SK-N-MC (cell line): ENCODE results near the gene AFAP1L2.

Source experiments
- DNase-seq: peaks from one replicate; pipeline ENCODE4 v3.0.0-alpha.2; 2011; ENCODE audit warnings: low read depth, low spot score
- H3K27ac ChIP-seq: fragments of 200-600 bp; sonication (generic); 2 replicates; pipeline ENCODE4 v1.5.1; 2016; ENCODE audit warnings: mixed run types
- H3K36me3 ChIP-seq: fragments of 200-600 bp; sonication (generic); 2 replicates; pipeline ENCODE4 v1.6.1; 2017; ENCODE audit warnings: antibody characterized with exemption, low read length, mixed read lengths; ENCODE audit not compliant: insufficient read depth
- H3K4me3 ChIP-seq: fragments of 200-600 bp; sonication (generic); 2 replicates; pipeline ENCODE4 v1.5.1; 2016
- H3K9ac ChIP-seq: fragments of 200-600 bp; sonication (generic); 2 replicates; pipeline ENCODE4 v1.8.0; 2017; ENCODE audit warnings: mixed run types, mixed read lengths; ENCODE audit not compliant: insufficient read length
- H3K9me3 ChIP-seq: fragments of 200-600 bp; sonication (generic); 2 replicates; pipeline ENCODE4 v1.6.1; 2017; ENCODE audit warnings: low read depth, mild to moderate bottlenecking, antibody characterized with exemption, low read length, moderate library complexity, mixed read lengths
- EZH2 ChIP-seq: fragments of 200-600 bp; sonication (generic); IDR thresholded peaks from one replicate; pipeline ENCODE4 v1.6.1; 2017; ENCODE audit warnings: antibody characterized with exemption
- FOXP2 ChIP-seq: optimal IDR thresholded peaks from 2 replicates; pipeline ENCODE3; 2011; ENCODE audit warnings: mild to moderate bottlenecking, moderate library complexity; ENCODE audit not compliant: insufficient read depth; ENCODE audit errors: extremely low read length, control extremely low read depth
- POLR2AphosphoS5 ChIP-seq: IDR thresholded peaks from 2 replicates; pipeline ENCODE4 v1.6.1; 2012; ENCODE audit warnings: mild to moderate bottlenecking, low read depth, low read length, borderline replicate concordance

AFAP1L2 gene

DNA sequence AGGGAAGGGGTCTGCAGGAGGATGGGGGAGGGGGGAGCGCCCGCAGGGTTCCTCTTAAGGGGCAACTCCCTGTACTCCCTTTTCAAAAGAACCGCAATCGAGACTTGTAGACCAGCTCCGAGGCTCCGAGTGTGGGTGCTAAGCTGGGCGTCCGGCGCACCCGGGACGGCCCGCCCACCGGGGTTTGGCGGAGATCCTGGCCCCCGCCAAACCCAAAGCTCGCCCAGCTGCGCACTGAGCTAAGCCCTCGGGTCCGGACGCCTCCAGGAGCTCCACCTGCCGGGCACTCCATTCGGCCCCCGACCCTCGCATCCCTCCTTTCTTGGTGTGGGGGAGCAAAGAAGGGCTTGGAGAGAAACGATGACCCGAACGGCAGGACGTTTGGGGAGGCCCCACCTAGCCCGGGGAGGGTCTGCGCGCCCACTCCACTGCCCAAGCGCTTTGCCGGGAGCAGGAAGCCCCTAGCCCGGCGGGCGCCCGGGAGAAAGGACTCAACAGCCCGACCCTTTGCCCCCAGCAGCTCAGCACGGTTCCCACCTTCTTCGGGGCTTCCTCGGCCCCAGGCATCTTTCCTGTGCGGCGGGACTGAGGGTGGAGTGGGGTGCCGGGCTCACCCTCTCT is 651 bp downstream of the AFAP1L2 start:
- H3K9ac ChIP-seq = no peak overlapping the region
- H3K27ac ChIP-seq = no peak overlapping the region
- TF ChIP-seq EZH2 (no peak), FOXP2 (no peak), POLR2AphosphoS5 (no peak)
- DNase-seq = no peak
- H3K4me3 ChIP-seq = no peak overlapping the region
- no peaks in the 10 kb centered on the region for H3K9me3 ChIP-seq
- no peaks in the 10 kb centered on the region for H3K36me3 ChIP-seq

DNA sequence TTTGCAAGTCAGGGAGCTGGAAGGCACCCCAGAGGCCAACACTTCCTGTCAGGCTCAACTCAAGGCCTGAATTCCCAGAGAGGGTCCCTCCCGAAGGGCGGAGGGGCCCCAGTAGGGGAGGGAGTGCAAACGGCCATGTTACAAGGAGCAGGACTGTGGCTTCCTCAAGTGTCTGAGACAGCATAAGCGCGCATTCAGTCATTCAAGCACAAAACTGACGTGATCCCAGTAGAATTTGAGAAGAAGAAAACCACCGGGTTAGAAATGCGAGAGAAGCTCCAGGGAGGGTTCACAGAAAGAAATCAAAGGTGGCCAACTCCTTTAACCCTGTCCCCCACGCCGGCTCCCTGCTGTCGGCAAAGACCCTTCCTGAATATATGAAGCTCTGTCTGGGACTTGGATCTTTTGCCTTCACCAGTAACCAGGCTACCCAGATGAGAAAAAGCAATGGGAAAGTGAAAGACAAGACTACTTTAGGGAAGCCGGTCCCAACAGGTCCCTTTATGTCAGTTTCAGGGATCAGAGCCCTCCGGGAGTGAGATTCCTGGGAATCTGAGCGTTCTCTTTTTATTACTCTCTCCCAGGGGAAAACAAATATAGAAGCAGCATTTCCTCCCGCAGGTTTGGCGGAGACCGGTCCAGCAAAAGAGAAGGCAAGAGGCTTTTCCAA is 1.3 kb downstream of the AFAP1L2 start:
- H3K27ac ChIP-seq = no peak overlapping the region
- TF ChIP-seq POLR2AphosphoS5 (no peak), EZH2 (no peak), FOXP2 (no peak)
- no peaks in the 10 kb centered on the region for H3K36me3 ChIP-seq
- H3K4me3 ChIP-seq = no peak overlapping the region
- H3K9me3 ChIP-seq = no peaks in the 10 kb centered on the region
- DNase-seq = no peak
- H3K9ac ChIP-seq = no peak overlapping the region

DNA sequence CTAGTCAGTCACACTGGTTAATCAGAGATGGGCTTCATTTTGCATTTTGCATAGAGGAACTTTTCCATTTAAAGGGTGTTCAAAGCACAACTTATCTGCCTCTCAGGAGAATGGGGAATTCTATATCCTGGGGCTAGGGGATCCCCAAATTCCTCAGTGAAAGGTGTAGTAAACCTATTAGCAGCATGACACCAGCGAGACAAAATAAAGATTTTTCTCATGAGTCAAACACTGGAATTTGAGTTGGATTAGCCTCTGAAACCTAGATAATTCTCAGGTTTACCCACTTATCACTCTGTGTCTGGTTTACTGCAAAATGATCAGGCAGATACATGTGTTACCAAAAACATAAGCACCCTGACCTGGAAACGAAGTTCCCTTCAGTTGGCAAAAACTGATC is 2.1 kb downstream of the AFAP1L2 start:
- Histone ChIP-seq H3K9me3 (no peaks in the 10 kb centered on the region), H3K36me3 (no peaks in the 10 kb centered on the region), H3K27ac (no peak overlapping the region), H3K4me3 (no peak overlapping the region), H3K9ac (no peak overlapping the region)
- TF ChIP-seq EZH2 = no peak
- no peak for TF ChIP-seq FOXP2
- TF ChIP-seq POLR2AphosphoS5 = no peak
- no peak for DNase-seq

DNA sequence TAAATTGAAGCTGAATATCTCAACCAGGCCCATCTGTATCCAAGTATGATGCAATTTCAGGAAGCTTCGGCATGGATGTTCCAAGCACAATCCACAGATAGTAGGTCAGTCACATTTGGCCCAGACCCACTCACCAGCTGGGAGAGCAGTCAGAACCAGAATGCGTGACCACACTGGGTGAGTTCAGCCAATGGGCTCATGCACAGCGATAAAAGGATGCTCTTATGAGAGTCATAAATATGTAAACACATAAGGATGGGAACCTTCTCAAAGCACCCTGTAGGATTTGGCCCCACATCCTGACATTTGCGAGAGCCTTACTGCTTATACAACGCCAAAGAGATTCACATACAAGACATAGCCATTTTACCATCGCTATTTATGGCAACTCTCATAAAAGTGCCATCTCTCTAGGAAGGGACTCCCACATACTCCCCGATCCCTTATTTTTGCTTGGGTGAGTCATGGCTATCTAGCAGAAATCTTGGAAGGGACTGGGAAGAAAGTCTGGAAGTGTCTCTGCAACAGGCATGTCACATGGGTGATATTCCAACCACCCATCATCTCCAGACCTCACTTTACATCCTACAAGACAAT is 3.0 kb downstream of the AFAP1L2 start:
- Histone ChIP-seq H3K36me3 (no peaks in the 10 kb centered on the region), H3K27ac (no peak overlapping the region), H3K9me3 (no peaks in the 10 kb centered on the region), H3K9ac (no peak overlapping the region), H3K4me3 (no peak overlapping the region)
- TF ChIP-seq EZH2 (no peak), POLR2AphosphoS5 (no peak), FOXP2 (no peak)
- DNase-seq = no peak

DNA sequence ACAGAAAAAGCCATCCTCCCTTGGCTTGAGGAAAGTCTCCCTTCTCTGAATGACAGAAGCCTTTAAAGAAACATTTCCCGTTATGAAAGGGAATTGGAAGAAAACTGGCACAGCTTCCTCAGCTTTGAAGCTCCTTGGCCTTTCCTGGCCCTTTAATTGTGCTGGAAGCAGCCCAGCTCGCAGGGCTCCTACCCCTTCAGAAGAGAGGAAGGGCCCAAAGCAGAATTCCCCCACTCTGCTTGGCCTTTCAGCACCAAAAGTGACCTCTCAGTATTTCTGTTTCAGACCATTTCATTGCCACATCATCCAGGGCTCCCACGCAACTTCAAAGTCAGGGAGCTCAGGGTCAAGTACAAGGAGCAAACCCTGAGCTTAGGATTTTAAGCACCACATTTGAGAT is 4.2 kb downstream of the AFAP1L2 start:
- Histone ChIP-seq H3K27ac (no peak overlapping the region), H3K4me3 (no peak overlapping the region), H3K9me3 (no peaks in the 10 kb centered on the region), H3K9ac (no peak overlapping the region), H3K36me3 (no peaks in the 10 kb centered on the region)
- no peak for DNase-seq
- TF ChIP-seq EZH2 (no peak), FOXP2 (no peak), POLR2AphosphoS5 (no peak)

DNA sequence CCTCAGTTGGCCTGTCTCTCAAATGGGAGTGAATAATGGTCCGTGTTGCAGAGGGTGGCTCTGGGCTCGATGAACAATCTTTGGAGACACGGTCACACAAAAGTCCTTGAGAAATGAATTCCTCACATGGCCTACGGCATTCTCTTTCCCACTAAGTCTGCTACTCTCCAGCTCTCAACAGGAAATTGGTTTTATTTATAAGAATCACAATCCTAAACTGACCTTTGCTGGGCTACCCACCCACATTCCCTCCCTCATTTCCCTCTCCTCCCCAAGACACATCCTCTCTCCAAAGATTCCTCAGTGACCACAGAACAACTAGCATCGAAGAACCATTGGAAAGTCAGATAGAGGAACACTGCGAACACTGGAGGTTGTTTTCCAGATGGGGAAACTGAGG is 4.7 kb downstream of the AFAP1L2 start:
- H3K9me3 ChIP-seq = no peaks in the 10 kb centered on the region
- no peak overlapping the region for H3K4me3 ChIP-seq
- no peak for TF ChIP-seq FOXP2
- no peak for TF ChIP-seq POLR2AphosphoS5
- TF ChIP-seq EZH2 = no peak
- no peak overlapping the region for H3K27ac ChIP-seq
- no peak for DNase-seq
- no peaks in the 10 kb centered on the region for H3K36me3 ChIP-seq
- H3K9ac ChIP-seq = no peak overlapping the region

DNA sequence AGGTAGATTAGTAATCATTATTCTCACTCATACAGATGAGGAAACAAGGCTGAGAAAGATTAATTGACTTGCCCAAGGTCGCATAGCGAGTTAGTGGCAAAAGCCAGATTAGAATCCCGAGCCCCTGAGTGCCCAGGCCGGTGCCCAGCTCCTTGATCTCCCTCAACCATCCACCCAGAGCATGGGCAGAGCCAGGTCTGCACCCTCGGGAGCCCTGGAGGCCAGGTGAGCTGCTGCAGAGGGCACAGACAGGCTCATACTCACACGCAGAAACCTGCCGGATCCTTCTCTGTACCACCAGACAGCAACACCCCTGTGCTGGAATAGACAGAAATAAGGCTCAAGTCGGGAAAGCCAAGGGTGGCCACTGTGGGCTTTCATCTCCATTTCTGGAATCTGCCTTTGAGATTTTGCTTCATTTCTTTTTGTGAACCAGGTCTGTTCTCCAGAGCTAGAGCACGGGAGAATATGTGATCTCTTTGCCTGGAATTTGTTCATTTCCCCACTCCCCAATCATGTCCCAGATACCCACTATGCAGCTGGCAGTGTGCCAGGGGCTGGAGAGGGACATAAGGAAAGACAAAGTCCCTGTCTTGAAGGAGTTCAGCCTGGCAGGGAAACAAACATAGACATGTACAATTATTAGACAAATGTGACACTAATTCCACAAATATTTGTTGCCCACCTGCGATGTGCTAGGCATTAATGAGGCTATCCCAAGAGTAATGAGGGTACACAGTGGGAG is 5.5 kb downstream of the AFAP1L2 start:
- H3K27ac ChIP-seq = no peak overlapping the region
- no peaks in the 10 kb centered on the region for H3K9me3 ChIP-seq
- H3K4me3 ChIP-seq = no peak overlapping the region
- DNase-seq = no peak
- no peaks in the 10 kb centered on the region for H3K36me3 ChIP-seq
- no peak for TF ChIP-seq FOXP2
- H3K9ac ChIP-seq = no peak overlapping the region

DNA sequence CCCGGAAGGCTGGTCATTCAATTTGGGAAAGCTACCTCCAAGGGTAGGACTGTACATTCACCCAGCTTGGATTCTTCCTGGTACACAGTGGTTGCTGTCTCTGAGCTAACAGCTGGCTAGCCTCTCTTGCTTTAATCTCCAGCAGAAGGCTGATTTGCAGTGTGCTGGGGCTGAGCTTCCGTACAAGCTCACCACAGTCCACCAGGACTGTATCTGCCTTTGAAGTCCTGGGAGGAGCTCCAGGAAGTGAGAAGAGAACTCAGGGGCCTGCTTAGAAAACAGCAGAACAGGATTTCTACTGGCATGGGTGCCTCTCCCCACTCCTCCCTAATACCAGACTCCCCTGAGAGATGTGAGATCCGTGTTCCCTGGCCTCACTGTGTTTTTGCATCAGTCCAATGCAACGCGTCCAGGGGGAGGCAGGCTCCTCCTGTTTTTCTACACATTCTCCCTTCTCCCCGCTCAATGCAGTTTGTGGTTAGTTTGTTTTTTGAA is 6.6 kb downstream of the AFAP1L2 start:
- H3K9me3 ChIP-seq = no peaks in the 10 kb centered on the region
- H3K4me3 ChIP-seq = no peak overlapping the region
- DNase-seq = no peak
- no peaks in the 10 kb centered on the region for H3K36me3 ChIP-seq
- TF ChIP-seq POLR2AphosphoS5 (no peak), FOXP2 (no peak), EZH2 (no peak)
- H3K9ac ChIP-seq = no peak overlapping the region
- H3K27ac ChIP-seq = no peak overlapping the region

DNA sequence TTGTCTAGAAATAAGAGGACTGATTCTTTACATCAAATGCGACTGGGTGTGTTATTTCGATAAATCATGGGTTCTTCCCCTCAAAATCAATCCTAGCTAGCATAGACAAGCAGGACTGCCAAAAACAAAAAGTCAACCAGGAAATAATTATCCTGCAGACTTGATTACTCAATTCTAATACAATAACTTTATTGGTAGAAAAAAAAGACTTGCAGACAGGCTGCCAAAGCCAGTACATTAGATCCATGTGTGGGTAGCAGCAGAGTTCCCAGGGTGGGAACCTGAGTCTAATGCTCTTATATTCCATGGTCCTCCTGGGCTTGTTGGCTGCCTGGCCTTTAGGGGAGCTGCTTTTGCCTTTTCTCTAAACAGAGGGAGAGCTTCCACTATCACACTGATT is 7.8 kb downstream of the AFAP1L2 start:
- H3K9ac ChIP-seq = no peak overlapping the region
- TF ChIP-seq FOXP2 = no peak
- no peak for TF ChIP-seq POLR2AphosphoS5
- no peak for TF ChIP-seq EZH2
- H3K27ac ChIP-seq = no peak overlapping the region
- H3K4me3 ChIP-seq = no peak overlapping the region
- no peaks in the 10 kb centered on the region for H3K36me3 ChIP-seq
- H3K9me3 ChIP-seq = no peaks in the 10 kb centered on the region
- no peak for DNase-seq
